ENCODE data around the gene PSMC3.

PSMC3 gene

DNA sequence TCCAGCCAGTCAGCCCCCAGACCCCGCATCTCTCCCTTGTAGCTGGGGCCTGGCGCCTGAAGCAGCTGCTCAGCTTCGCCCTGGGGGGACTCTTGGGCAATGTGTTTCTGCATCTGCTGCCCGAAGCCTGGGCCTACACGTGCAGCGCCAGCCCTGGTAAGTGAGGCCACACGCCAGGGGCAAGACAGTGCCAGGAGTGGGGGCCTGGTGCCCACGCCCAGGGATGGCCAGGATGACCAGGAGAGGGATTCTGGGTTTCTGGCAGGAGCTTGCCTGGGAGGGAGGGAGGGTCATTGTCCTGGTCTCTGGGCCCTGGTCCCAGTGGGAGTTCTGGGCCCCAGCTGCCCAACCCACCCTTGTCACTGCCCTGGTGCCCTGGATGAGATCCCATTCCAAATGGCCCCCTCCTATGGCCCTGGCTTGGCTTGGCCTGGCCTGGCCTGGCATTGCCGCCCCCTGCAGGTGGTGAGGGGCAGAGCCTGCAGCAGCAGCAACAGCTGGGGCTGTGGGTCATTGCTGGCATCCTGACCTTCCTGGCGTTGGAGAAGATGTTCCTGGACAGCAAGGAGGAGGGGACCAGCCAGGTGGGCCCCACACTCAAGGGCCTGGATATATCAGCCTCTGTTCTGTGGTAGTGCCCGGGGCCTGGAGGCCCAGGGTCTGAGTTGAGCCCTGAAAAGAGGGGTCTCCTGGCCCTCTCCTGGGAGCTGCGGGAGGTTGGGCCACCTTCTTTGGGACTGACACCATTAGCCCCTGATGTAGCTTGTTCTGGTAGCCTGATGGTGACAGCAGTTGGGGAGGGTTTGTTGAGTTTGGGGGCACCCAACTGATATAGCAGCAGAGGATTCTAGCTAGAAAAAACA lies 14.1 kb downstream of the PSMC3 start:
- no peak for DNase-seq

DNA sequence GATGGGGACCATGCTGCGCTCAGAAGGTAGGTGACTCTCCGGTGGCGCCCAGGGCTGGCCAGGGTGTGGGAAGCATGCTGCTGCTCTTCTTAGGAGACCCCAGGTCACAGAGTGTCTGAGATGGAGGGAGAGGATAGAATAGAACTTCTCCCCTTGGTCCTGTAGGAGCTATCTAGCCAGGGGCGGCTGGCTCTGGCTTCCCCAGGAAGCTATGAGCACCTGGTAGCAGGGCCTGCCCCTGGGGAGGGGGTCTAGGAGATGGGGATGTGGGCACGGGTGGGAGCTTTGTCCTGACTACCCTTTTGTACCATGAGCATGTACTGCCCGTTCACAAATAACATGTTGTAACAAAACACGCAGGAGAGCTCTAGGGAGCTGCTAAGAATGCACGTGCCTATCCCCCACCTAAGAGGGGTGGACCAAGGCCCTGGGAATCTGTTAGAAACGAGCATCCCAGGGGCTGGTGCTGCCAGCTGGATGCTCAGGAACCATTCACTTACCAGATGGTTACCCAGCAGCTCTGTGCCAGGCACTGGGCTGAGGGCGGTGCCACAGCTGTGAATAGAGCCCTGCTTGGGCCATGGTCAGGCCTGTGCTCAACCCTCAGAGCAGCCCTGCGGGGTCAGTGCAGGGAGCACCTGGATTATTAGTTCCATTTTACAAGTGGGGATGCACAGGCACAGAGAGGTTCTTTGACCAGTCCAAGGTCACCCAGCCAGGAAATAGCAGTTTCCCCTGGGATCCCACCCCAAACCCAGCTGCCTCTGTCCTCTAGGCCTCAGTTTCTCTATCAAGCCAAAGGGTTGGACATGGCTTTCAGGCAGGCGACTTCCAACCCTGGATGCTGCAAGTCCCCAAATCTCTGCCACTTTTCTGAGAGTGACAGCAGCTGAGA lies 15.6 kb downstream of the PSMC3 start:
- no peak for DNase-seq

DNA sequence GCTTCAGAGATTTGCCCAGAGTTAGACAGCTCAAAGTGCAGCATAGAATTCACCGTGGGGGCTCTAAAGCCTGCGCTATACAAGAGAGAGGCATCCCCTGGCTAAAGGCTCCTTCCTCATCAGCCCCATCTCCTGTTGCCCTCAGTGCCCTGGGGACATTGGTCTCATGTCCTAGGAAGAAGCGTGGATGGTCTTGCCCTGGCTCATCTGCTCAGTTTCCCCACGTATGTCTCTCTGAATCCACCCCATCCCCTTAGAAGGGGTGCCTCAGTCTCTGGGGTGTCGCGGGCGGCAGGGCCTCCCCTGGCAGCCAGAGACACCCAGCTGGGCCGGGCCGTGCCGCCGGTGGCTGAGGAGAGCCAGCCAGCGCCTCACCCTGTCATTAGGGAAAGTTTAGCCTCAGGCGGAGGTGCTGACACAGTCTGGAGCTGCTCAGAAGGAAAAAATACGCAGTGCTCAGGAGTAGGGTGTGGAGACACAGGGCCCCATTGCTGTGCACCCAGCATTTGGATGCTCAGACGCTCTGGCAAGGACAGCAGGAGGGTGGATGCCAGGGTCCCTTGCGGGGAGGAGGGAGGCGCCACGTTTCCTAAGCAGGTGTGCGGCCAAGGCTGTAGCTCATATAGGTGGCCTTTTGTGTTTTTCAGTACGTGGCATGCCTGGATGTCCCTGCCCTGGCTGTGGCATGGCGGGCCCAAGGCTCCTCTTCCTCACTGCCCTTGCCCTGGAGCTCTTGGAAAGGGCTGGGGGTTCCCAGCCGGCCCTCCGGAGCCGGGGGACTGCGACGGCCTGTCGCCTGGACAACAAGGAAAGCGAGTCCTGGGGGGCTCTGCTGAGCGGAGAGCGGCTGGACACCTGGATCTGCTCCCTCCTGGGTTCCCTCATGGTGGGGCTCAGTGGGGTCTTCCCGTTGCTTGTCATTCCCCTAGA lies 16.5 kb downstream of the PSMC3 start:
- no peak for DNase-seq

DNA sequence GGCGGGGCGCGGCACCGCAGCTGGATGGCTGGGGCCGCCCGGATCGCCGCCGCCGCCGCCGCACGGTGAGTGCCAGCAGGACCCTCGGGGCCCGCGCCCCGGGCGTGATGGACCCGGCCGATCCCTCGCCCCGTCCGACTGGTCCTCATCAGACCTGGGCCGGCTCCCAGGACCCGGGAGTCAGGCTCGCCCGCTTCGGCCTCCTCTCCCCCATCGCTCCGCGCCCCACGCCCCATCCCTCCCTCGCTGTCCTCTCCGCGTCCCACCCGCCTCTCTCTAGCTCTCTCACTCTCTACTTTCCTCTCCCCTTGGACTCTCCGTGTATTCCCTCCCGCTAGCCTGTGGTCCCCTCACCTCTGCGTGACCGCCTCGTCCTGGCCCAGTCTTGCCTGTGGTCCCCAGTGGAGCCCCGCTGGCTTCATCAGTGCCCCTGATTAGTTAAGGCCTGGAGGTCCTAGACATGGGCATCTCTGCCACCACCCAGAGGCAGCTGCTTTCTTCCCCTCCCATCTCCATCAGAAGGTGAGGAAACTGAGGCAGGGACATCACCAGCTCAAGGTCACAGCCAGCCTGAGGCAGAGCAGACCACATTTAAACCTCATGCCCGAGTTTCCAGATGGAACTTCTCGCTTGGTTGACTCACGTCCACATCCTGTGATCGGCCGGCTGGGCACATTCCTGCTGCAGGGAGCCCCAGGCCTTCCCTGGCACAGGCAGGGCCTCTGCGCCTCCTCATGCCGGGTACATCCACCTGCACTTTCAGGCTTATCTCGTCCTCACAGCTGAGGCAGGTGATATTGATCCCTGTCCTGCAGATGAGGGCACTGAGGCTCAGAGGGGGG lies 17.4 kb downstream of the PSMC3 start:
- no peak for DNase-seq

DNA sequence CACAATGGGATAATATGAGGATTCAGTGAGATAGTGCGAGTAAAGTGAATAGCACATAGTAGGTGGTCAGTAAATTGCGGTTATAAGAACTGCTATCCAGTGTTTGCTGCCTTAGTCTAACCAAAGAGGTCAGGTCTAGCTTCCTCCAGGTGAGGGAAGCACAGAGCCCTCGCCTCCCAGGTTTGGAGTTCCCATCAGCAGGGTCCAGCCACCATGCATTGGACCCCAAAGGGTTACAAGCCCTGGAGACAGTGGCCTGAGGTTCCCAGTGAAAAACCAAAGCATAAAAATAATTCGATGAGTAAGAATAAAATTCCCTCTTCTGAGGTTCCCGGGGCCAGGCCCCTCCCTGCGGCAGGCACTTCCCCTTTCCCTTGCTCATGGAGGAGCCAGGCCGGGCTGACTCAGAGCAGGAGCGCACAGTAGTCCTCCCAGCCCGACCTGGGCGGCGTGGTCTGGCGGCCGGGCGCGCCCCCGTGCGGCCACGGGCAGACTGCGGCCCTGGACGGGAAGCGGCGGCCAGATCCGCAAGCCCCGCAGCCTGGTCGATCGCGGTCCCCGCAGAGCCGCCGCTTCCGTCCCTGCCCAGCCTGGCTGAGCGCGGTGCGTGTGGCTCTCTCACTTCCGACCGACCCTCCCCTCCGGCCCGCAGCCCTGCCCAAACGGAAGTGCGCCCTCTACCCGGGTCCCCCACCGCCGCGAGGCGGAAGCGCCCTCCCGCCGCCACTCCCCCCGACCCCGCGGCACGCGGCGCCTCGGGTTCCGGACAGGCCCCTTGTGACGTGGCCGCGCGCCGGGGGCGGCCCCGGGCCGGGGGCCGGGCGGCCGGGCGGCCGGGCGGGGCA lies 18.3 kb downstream of the PSMC3 start, which contains the start of gene SLC39A13:
TSS of gene SLC39A13 (plus strand) at position 845 of the 845 bp plus-strand sequence. CDS start 1,505 bp downstream, outside the sequence.
- DNase-seq = peak; percentile 31

DNA sequence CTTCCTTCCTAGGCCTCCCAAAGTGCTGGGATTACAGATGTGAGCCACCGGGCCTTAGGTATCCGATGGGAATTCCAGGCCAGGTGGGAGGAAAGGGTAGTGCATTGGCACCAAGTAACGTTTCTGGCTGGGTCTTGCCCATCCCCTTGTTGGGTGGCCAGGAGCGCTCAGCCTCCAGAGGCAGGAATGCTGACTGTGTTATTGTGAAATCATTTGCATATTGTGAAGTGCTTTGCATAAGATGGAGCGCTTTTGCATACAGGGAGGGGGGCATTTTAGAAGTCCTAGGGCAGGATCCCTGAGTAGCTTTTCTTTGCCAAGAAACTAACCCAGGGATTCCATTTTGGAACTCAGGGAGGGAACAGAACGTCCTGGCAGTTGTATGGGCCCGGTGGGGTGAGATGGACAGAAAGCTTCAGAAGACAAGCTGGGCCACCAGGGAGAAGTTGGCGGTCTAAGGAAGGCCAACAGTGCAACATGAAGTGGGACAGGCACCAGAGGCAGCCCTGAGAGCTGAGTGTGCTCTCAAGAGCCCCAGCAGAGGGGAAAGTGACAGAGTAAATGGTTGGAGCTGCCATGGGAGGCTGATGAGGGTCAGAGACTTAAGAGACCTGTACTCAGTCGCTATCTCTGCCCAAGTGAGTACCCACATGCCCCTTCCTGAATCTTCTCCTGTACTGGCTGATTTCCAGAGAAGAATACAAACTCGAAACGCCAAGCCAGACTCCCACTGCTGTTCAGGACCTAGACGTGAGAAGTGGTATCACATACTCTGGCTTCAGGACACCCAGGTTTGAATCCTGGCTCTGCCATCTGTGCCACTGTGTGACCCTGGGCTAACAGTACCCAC lies 19.1 kb downstream of the PSMC3 start:
- no peak for DNase-seq

DNA sequence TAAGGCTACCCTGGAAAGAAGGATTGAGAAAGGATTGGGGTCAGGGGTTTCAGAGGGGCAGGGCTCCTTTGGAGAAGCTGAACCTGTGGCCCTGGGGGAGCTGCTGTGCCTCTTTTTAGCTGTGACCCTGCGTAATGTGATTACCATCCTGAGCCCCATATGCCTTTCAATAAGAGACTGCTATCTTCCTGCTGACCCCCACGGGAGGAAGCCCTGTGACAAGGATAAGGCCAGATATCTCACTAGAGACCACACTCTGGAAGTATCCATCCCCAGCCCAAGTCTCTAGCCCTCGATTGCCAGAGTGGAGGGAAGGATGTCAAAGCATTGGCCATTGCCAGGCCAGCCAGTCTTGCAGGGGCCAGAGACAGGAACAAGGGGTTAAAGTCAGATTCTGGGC lies 22.7 kb downstream of the PSMC3 start:
- DNase-seq = no peak

DNA sequence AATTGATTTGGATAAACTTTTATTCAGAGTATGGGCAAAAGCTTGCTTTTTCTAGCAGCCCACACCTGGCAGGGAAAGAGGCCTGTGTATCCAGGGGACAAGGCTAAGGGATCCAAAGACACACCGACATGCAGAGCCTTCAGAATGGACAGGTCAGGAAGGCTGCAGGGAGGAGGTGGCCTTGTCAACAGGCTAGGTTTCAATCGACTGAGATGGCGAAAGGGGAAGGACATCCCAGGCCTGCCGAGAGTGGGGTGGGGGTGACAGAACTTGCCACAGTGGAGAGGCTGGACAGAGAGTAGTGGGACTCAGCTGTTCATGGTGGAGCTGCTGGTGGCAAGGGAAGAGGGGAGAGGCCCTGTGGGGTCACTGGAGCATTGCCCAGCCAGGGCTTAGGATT lies 23.1 kb downstream of the PSMC3 start:
- no peak for DNase-seq

DNA sequence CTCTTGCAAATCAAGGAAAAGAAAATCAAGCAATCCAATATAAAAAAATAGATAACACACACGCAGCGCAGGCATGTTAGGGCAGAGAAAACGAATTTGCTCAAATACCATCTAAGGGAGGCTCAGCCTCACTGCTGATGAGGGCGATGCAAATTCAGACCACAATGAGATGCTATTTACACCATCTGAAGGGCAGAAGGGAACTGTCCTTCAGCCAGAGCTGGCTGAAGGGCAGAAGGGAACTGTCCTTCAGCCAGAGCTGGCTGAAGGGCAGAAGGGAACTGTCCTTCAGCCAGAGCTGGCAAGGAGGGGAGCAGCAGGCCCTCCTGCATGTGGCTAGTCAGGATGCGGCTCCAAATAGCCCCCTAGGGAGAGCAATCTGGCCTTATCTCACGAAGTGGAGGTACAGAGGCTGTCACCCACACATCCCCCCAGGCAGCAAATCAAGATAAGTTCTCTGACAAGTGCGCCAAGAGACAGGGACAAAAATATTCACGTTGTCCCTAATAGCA lies 25.4 kb downstream of the PSMC3 start:
- DNase-seq = no peak

DNA sequence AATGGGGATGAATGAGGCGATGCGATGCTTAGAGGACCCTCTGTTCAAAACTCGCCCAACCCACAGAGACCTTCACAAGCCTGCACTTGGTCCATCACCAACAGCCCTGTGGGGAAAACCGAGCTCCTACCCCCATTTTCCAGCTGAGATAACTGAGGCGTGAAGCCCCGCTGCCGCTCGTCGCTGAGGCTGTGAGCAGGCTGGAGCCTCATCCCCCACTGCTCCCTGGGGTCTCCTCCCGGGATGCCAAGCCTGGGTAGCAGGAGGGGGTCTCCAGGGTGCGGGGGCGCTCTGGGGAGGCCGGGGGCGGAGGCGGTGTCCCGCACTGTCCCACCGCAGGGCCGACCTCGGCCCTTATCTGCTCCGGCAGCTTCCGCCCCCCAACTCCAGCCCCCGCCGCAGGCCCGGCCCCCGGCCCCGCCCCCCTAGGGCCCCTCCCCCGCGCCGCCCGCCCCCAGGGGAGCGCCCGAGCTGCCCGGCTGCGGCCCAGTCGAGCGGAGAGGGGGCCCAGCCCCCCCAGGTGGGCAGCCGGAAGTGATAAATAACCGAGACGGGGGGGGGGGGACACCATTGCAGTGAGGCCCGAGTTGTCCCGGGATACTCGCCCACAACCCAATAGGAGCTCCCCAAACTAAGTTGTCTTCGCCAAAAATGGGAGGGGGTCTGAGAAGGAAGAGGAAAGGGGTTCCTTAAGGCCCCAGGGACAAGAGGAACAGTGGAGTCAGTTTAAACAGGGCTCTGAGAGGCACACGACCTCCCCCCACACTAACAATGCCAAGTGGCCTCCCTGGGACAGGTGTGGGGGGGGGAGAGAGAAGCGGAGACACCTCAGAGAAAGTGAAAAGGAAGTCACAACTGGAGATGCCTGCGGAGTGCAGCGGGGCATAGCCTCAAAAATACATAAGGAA lies 26.1 kb downstream of the PSMC3 start:
- no peak for DNase-seq

DNA sequence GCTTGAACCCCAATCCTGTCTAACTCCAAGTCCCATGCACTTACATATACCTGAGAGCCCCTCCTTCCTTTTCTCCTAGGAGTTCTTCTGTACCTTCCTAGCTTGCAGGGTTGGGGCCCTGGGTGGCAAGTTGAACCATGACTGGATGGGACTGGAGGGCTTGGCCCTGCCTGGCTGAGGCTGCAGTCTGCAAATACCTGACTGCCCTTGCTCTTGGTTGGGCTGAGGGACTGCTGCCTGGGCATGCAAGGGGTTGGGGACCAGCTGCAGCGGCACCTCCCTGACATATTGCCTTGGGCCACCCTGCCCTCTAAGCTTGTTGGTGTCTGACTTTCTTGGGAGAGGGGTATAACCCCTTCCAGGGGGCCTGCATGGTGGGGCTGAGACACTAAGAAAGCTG lies 27.7 kb downstream of the PSMC3 start:
- DNase-seq = no peak

DNA sequence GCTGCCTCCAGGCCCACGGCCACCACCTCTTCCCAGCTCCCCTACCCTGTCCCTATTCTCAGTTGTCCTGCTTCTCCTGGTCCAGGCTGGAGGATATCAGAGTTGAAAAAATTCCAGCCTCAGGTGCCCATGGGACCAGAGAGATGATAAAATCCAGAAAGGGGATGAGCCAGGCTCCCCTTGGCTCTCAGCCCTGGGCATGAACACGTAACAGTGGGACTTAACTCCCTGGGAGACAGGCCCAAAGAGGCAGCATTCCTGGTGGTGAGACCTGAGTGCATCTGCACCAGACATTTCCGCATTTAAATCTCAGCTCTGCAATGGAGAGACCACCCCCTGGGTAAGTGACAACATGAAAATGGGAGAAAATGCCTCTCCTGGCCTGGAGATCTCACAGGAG lies 28.2 kb downstream of the PSMC3 start:
- no peak for DNase-seq

DNA sequence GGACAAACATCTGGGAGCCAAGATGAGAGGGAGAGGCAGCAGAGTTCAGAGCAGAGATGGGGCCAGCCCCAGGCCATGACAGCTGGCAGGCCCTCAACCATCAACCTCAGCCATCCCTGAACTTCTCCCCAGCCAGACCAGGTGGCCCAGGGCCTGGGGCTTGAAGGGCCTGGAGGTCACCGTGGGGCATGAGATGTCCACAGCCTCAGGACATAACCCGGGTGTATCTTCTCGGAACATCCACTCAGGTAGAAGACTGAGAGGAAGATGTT lies 30.3 kb downstream of the PSMC3 start:
- DNase-seq = no peak

DNA sequence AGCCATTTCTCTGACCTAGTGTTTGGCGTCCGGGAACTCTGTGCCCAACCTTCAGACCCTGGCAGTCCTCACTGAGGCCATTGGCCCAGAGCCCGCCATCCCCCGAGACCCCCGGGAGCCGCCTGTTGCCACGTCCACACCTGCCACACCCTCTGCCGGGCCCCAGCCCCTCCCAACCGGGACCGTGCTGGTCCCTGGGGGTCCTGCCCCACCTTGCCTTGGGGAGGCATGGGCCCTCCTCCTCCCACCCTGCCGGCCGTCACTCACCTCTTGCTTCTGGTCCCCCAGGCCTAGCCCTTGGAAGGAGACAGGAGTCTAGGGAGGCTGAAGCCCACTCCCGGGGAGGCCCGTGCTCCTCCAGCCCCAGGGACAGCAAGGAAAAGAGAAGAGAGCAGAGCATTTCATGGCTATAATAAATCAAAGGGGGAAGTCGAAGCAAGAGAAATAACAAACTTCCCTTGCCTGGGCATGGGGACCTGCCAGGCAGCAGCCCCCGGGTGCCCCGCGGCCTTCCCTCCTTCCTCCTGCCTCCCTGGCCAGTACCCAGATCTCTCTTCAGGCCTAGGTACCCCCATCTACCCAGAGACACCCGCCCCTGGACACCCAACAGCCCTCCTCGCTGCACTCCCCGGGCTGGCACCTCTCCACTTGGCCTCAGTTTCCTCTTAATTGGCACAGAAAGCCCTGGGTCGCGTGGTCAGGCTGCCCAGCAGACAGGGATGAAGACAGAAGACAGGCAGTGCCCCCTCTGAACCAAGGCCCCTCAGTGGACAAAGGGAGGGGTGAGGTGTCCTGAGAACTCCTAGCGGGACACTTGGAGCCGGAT lies 30.8 kb downstream of the PSMC3 start:
- DNase-seq = no peak

DNA sequence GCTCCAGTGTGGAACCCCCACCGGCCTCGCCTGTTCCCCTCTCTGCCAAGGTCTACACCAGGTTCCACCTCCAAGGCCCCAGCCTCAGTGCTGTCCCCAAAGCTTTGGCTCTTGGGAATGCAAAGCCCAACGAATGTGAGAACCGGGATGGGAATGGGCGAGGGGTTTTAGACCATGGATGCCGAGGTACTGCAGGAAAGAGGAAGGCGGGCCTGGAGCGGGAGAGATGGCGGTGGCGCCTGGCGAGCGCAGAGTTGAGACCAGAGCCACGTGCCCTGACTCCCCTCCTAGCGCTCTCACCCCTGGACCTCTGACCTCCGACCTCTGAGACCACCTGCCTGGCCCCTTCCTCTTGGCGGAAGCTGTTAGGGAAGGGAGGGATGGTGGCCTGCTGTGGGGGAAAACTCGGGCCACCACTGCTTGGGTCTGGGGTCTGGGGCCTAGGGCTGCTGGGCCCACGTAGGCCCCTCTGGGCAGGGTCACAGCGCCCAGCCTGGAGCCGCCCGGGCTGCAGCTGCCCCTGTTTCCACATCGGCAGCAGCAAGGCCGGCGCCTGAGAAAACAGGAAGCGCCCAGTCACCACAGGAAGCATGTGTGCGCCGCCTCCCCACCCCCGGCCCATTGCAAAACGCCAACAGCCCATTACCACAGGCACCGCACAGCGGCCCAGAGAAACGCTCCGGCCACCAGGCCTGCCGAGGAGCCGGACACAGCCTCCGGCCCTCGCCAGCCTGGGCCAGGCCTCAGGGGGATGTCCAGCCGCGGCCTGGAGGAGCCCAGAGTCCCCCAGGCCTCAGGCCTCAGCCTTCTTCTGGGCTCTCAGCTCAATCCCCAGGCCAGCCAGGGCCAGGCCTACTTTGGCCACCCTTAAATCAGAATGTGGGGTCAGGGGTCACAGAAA lies 31.7 kb downstream of the PSMC3 start:
- DNase-seq = no peak

DNA sequence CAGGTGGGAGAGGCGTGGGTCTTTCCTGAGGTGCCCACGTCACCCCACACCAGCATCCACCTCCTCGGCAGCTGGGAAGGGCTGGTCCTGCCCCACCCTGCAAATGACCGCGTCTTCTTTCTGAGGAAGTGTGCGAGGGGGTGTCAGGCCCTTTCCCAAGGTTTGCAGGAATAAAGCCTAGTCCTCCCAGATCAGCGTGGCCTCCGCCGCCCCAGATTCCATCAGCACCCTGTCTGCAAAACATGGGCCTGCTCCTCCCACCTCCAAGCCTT lies 32.3 kb downstream of the PSMC3 start:
- DNase-seq = no peak

Measured in NCI-H510A (cell line).